GM21723 (cell line): ENCODE data around the gene ARMC5.
"Not testable (repeated sequence)": the region's sequence is repeated elsewhere in the genome, so short reads cannot be mapped to it uniquely, and the experiment has no call there.

Experiments
- ATAC-seq: cut with Tn5 transposase; IDR thresholded peaks from one replicate; pipeline ENCODE4 v1.9.1; 2021; ENCODE audit warnings: mild to moderate bottlenecking, moderate library complexity; ENCODE audit not compliant: unreplicated experiment

ARMC5 gene

GRCh38 chr16:31430380-31431052, 28.8 kb upstream of the ARMC5 start:
- no peak for ATAC-seq

- ATAC-seq = no peak
These were observed 23.7 kb upstream of the ARMC5 start for GRCh38 chr16:31435341-31436220.

- no peak for ATAC-seq
These were observed 22.9 kb upstream of the ARMC5 start for GRCh38 chr16:31436221-31437045.

- no peak for ATAC-seq
These were observed 20.9 kb upstream of the ARMC5 start for GRCh38 chr16:31438414-31438813.

- ATAC-seq = not testable (repeated sequence)
These were observed 20.3 kb upstream of the ARMC5 start for GRCh38 chr16:31439023-31439422.

- ATAC-seq = no peak
These were observed 19.8 kb upstream of the ARMC5 start for GRCh38 chr16:31439519-31439918.

GRCh38 chr16:31440516-31441184, 18.7 kb upstream of the ARMC5 start:
- ATAC-seq = no peak

- no peak for ATAC-seq
These were observed 17.3 kb upstream of the ARMC5 start for GRCh38 chr16:31441956-31442355.

GRCh38 chr16:31445931-31446330, 13.4 kb upstream of the ARMC5 start:
- ATAC-seq = not testable (repeated sequence)

GRCh38 chr16:31451201-31451600, 8.1 kb upstream of the ARMC5 start:
- ATAC-seq = no peak

GRCh38 chr16:31451681-31452351, 7.5 kb upstream of the ARMC5 start:
- no peak for ATAC-seq

GRCh38 chr16:31452631-31453106, 6.6 kb upstream of the ARMC5 start:
- no peak for ATAC-seq

GRCh38 chr16:31453255-31454204, 5.8 kb upstream of the ARMC5 start:
- no peak for ATAC-seq

- no peak for ATAC-seq
These were observed 3.5 kb upstream of the ARMC5 start for GRCh38 chr16:31455601-31456314.

- ATAC-seq = no peak
These were observed 2.3 kb upstream of the ARMC5 start for GRCh38 chr16:31456988-31457360.

- no peak for ATAC-seq
These were observed 1.0 kb upstream of the ARMC5 start for GRCh38 chr16:31458073-31458843.

- peak; percentile 71 for ATAC-seq
These were observed 633 bp downstream of the ARMC5 start for GRCh38 chr16:31459687-31460581.
